Skin epidermis (tissue), 12 donors: ENCODE data around the gene BRD4.

Experiments
- H3K27ac ChIP-seq, 21 experiments: fragments of 200-600 bp; sonication (generic) in 11 of 21; one replicate each; pipeline ENCODE4 v1.5.0; 2020; ENCODE audit warnings: mild to moderate bottlenecking in 3 of 21, inconsistent platforms in 2 of 21, moderate library complexity in 2 of 21
- H3K4me3 ChIP-seq, 7 experiments: fragments of 200-600 bp; sonication (generic) in 2 of 7; one replicate each; pipeline ENCODE4 v1.5.0; 2020; ENCODE audit warnings: inconsistent platforms in 2 of 7, mild to moderate bottlenecking in 2 of 7, moderate library complexity in 1 of 7

Gene BRD4

DNA sequence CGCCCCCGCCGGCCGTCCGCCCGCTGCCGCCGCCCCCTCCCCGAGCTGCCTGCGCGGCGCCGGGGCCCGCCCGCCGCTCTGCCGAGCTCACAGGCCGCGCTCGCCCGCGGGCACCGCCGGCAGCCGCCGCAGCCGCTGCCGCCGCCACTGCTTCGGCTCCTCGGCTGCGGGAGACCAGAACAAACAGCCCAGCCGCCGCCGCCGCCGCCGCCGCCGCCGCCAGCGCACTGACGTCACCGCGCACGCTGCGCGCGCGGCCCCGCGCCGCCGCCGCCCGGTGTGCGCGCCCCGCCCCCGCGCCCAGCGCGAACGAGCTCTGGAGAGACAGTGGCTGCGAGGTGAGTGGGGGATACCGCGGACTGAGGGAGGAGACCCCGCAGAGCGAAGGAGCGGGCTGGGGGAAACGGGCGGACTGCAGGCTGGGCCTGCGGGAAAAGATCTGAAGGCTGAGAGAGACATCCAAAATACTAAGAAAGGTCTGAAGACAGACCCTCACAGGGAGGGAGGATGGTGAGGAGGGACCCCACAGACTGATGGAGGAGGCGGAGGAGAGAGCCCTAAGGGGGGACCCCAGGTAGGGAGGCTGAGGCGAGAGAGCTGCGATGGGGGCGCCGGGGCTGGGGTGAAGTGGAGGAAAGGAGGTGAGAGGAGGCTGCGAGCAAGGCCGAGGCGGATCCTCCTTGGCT, at the start of gene BRD4:
TSS of gene BRD4 (minus strand) at position 229 of the 686 bp plus-strand sequence. CDS start 59,440 bp downstream, outside the sequence.
- H3K4me3 ChIP-seq = peak within 1 kb of the TSS; percentile 74 to 98 (median 93)

DNA sequence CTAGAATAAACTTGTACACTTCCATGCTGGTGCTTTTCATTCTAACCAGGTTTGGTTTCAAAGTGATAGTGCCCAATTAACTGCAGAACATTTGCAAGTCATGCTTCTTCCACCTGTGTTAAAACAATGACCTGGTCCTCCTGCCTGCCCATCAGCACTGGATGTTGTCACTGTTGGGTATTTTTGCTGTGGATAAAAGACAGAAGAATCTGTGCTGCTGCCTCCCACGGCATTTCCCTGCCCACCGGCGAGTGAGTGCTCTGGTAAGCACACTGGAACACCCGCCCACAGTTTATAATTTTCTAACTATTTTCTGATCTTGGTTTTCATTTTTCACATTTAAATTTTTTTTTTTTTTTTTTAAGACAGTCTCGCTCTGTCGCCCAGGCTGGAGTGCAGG, 49.5 kb upstream of the BRD4 start:
- H3K4me3 ChIP-seq = no peak overlapping the region
- H3K27ac ChIP-seq = no peak overlapping the region

More for the DNA sequence above, at the start of gene BRD4:
- peak within 1 kb of the TSS; percentile 82 to 98 (median 92) for H3K27ac ChIP-seq

DNA sequence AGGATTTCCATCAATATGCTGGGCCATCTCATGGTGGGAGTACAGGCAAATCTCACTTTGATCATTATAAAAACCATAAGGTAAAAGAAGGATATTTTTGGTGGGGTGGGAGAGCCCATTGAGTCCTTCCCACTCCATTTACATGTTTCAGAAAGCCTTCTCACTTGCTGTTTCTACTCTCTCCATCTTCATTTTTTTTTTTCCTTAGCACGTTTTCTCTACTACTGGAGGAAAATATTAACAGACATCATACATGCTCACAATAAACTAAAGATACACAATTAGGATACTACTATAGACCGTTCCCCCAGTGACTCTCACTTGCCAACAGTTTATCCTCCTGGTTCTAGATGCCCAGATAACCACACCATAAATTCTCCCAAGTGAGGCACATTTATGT, 49.1 kb upstream of the BRD4 start:
- peak overlapping the region in 1 of 21 experiments; percentile 29 for H3K27ac ChIP-seq
- H3K4me3 ChIP-seq = no peak overlapping the region

DNA sequence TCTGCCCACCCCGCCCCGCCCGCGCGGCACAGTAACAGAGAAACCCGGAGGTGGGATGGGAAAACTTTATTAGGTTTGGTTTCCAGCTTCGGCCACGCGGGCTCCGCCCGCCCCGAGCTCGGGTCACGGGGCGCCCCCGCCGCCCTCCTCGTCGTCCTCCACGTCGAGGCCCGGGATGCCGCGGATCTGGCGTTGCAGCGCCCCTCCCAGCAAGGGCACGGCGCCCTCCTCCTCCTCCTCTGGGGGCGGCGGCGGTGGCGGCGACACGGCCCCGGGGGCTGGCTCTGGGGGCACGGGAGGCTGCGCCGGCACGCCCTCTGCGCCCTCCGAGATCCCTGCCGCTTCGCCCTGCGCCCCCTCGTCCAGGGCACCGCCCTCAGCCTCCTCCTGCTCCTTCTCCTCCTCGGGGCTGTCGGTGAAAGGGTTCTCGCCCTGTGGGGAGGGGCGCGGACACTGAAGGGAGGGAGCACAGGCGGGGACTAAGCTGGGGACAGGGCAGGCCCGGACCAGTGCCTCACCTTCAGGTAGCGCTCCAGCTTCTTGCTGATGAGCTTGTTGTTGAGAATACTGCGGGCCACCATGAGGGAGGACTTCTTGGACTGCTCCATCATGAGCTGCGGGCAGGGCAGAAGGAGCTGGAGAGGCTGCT, 47.8 kb upstream of the BRD4 start:
- peak overlapping the region; percentile 72 to 100 (median 87) for H3K4me3 ChIP-seq
- peak overlapping the region; percentile 23 to 100 (median 98) for H3K27ac ChIP-seq

DNA sequence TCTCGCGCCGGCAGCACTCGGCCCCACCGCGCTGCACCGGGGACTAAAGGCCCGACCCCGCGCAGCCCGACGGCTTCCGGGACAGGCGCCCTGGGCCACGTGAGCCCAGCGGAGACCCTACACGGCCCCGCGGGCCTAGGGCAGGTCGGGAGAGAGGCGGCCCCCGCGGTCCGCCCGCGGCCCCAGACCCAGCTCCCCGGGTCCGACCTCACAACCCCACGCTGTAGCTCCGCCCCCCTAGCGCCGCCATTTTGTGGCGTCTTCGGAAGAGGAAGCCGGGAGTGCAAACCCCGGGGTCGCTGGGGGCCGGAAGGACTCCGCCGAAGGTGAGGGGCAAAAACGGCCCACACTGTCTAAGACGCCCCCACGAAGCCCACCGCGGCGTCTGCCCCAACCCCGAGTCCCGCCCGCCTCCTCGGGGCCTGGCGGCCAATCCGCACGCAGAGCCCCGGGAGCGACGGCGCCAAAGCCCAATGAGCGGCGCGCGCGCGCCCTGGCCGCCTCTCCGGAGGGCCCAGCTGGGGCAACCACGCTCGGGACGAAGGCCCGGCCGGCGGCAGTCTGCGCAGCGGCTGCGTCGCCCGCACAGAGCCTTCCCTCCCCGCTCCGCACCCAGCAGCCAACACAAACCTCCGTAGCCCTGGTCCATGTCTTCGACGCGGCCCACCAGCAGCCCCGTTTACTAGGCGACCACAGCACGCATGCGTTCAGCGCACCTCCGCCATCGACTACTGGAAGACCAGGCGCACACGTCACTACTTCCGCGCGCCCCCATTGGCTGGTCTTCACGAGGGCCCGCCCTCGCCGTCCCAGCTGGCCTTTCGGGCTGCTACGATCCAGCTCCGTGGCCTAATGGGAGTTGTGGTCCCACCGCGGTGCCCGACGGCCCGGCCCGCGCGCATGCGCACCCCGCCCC, 47.0 kb upstream of the BRD4 start, which contains the start of gene AKAP8:
TSS of gene AKAP8 (minus strand) at position 705 of the 916 bp plus-strand sequence. CDS start at position 649, 56 bp downstream.
- Histone ChIP-seq H3K4me3 (peak within 1 kb of the TSS; percentile 72 to 100 (median 87)), H3K27ac (peak within 1 kb of the TSS; percentile 84 to 100 (median 98))

DNA sequence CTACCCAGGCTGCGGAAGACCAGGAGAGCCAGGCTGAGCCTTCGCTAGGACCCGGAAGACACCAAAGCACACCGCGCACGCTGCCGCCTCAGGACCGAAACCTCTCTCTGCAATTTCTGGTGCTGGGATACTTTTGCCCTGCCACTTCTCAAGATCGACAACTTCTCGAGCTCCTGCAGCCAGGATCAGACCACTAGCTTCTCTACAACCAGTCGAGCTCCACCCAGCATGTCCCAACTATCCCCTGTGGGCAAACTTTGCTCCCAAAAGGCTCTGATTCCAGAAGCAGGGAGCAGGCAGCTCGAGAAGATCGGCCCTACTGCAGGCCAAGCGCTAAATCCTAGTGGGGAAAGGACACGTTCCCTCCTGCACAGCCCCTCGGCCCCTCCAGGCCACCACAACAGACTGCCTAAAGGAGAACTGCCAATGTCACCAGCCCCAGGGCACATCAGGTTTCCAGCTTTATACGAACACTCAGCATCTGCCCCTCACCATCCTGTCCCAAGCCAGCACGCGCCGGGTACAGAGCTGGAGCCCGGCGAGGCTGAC, 46.3 kb upstream of the BRD4 start:
- Histone ChIP-seq H3K4me3 (peak overlapping the region; percentile 72 to 100 (median 87)), H3K27ac (peak overlapping the region; percentile 84 to 100 (median 98))

DNA sequence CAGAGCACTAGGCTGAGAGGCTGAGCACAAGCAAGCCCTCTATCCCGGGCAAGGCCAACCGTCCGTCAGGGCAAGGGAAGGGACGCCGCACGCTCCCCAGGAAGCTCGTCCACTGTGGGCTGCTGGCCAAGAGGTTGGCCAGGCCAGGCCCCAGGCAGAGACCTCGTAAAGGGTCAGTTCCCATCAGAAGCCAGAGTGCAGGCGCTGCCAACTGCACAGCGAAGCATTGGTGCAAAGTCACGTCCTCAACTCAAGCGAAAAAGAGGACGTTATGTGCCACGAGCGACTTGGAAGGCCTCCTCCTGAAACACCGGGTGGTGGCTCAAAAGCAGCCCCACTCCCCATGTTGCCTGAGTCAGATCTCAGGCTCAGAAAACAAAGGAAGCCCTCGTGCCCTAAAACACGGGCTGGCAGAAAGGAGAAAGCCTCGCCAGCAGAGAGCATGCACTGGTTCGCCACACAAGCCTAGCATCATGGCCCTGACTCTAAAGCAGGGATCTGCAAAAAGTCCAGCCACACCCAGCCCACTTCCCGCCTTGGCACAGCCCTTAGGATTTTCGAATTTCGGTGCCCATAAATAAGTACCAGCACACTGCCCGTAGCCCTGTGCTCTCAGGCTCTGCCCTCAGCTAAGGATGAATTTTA, 42.6 kb upstream of the BRD4 start:
- Histone ChIP-seq H3K4me3 (no peak overlapping the region), H3K27ac (peak overlapping the region in 9 of 21 experiments; percentile 6 to 72 (median 32))

DNA sequence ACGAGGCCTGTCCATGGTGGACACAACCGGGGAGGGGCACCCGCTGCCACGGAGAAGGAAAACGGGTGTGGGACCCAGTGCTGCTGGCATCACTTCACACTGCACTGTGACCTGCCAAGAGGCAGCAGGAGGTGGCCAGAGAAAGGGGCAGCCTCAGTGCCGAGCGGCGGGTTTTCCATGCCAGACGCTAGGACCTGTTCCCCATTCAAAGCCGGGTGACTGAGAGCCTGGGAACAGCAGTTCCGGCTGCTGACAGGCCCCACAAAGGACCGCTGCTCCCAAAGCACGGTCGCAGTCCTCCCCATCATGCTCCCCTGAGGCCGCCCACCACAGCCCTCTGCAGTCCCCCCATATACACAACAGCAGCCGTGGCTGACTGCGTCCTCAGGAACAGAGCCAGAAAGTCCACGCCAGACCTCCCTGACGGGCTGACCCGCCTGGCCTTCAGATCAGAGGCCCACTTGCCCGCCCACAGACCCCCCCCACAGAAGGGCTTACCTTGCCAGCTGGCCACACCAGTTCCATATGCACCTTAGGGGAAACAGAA, 41.8 kb upstream of the BRD4 start:
- Histone ChIP-seq H3K27ac (peak overlapping the region in 10 of 21 experiments; percentile 8 to 72 (median 32)), H3K4me3 (no peak overlapping the region)

DNA sequence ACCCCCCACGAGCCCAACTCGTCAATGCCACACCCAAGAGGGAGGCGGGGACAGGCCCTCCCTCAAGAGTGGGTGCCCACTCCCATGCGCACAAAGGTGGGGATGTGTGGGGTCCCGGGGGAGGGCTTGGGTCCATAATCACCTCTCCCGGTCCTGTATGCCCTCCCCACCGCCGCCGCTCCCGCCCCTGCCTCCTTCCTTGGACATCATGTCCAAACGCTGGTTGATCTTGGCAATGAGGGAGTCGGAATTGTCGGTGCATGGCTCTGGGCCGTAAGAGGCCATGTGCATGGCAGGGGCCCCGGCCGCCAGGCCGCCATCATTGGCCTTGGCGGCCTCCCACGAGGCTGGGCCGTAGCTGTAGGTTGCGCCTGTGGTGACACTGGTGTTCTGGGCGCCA, 41.3 kb upstream of the BRD4 start:
- H3K27ac ChIP-seq = peak overlapping the region in 4 of 21 experiments; percentile 4 to 72 (median 52)

DNA sequence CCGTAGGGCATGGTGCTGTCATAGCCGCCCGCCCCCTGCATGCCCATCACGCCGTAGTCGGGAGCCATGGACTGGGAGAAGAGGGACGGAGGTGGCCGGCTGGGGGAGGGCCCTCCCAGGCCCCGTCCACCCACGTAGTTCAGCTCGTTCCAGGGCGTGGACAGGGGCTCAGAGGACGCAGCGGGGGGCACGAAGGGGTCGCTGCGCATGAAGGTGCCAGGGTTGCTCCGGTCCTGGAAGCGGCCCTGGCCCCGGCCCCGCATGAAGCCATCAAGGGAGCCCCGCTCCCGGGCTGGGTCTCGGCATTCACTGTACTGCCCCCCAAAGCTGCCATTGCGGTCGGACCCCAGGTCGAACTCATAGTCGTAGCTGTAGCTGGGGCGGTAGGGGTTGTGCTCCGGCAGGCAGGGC, 40.6 kb upstream of the BRD4 start:
- H3K4me3 ChIP-seq = no peak overlapping the region
- no peak overlapping the region for H3K27ac ChIP-seq

More for the DNA sequence above, 41.3 kb upstream of the BRD4 start:
- H3K4me3 ChIP-seq = no peak overlapping the region

DNA sequence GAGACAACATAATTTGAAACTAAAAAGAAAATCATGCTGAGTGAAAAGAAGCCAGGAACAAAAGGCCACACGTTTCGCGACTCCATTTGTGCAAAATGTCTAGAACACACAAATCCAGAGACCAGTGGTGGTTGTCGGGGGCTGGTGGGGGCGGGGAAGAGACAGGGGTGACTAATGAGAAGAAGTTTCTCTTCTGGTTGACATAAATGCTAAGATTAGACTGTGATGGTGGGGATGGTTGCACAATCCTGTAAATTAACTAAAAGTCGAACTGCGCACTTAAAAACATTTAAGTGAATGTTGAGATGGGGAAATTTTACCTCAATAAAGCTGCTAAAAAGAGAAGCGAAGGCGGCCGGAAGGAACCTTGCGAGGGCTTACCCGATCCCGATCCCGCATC, 40.1 kb upstream of the BRD4 start:
- Histone ChIP-seq H3K27ac (no peak overlapping the region), H3K4me3 (no peak overlapping the region)

DNA sequence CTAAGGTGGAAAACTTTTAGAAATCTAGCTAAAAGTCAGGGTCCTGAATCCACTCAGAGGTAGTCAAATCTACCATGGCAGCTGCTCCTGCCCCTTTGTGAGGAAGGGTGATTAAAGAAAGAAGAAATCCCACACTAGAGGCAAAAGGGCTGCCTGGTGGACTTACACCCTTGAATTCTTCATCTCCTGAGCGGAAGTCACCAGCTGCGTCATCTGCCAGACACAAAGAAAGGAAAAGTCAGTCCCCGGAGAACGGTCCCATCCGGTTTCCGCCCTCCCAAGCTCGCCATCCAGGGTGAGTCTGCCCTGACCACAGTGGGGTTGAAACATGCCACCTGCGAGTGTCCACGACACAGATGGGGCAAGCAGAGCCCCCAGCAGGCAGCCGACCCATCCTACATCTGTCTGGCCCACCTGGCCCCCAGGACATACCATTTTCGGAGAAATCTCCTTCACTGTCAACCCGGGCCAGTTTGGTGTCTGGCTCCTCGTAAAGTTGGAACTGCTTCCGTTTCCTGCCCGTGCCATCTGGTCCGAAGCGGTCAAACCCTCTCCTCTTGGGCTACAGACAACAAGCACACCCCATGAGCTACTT, 39.5 kb upstream of the BRD4 start:
- no peak overlapping the region for H3K4me3 ChIP-seq
- no peak overlapping the region for H3K27ac ChIP-seq

DNA sequence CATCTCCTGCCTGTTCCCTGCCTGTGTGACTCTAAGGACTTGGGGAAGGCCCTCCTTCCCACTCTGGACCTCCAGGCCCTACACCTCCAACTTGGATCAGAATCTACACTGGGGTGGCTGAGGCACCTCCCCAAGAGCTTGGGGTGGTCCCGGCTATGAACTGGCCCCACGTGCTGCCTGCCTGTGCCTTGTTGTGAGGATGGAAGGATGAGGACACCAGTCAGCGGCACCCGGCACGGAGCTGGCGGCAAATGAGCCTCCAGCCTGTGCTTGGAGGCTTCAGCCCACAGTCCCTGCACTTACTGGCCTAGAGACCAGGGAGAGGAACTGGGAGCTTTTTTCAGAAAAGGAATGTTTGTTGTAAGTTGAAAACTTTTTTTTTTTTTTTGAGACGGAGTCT, 38.8 kb upstream of the BRD4 start:
- H3K4me3 ChIP-seq = no peak overlapping the region
- H3K27ac ChIP-seq = no peak overlapping the region

DNA sequence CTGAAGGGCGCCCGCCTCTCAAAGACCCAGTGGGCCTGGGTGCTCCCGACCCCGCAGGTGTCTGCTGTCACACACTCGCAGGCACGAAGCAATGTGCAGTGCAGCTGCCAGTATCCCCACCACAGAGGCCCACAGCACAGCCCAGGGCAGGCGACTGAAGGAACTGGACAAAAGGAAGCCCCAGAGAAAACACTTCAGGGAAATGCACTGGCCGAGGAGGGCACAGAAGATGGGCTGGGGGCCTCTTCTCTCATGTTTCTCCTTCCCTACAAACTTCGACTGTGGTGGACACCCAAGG, 37.2 kb upstream of the BRD4 start:
- Histone ChIP-seq H3K4me3 (no peak overlapping the region), H3K27ac (no peak overlapping the region)

DNA sequence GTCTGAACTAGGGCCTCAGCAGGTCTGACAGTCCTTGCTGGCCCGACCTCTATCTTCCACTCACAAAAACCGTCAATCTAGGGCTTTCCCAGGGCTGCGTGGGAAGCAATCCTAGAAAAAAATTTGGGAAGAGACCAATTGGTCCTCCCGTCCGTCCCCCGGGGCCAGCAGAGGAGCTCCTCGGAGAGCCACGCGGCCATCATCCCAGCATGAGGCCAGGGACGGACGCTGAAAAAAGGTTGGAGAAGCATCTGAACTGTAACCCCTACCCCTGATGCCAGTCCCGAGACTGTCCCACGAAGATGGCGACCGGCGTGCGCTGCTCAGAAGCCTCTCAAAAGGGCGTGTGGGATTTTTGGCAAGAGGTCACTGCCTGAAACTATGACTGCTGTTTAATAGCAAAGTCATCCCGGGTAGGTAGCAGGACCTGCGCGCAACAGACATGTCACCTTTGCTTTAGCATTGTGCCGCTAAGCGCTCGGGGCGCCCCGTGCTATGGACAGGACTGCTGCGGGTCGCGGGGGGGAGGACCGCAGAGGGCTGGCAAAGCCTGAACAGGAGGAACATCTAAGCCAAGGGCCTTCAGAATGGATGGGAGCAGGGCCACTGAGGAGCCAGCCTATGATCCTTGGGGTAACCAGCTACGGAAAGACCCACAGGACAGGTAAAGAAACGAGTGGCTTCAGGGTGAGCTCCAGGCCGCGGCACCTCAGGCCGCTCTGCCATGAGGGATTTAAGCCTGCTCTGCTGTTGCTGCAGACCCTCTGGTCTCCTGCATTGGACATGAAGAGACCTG, 36.7 kb upstream of the BRD4 start:
- Histone ChIP-seq H3K27ac (no peak overlapping the region), H3K4me3 (no peak overlapping the region)

DNA sequence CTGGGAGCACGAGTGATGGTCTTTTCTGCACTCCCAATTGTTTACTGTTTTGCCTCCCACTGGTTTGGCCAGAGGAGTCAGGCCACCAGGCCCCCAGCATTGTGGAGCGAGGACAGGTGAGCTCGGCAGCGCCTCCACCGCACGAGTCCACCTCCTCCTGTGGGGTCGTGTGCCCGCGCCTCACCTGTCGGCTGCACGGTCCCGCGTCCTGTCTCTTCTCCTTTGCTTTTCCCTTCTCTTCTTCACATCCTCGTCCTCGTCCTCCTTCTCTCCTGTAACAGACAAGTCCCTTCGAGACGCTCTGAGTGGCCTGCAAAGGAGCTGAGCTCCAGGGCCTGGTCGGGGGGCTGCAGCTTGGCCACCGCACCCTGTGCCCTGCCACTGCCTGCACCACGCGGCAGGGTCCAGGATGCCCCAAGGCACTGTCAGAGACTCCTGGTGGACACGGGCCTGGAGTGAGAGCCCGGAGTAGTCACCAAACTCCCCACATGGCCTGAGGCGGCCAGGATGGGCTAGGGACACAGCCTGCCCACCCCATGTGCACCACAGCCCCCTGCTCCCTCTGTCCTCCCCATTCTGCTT, 35.8 kb upstream of the BRD4 start:
- Histone ChIP-seq H3K27ac (no peak overlapping the region), H3K4me3 (no peak overlapping the region)

DNA sequence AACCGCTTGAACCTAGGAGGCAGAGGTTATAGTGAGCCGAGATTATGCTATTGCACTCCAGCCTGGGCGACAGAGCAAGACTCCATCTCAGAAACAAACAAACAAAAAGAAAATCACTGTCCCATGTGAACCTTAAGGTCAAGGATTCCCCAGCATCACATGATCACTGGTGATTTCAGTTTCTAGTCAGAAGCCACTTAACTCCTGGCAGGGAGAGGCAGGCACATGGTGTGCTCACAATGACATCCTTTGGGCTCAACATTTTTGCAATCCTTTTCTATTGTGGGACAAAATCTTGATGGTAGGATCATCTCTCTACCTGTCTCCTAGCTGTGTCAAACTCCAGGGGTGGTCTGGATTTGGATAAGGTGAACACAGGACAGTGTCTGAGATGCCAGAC, 35.1 kb upstream of the BRD4 start:
- no peak overlapping the region for H3K27ac ChIP-seq

DNA sequence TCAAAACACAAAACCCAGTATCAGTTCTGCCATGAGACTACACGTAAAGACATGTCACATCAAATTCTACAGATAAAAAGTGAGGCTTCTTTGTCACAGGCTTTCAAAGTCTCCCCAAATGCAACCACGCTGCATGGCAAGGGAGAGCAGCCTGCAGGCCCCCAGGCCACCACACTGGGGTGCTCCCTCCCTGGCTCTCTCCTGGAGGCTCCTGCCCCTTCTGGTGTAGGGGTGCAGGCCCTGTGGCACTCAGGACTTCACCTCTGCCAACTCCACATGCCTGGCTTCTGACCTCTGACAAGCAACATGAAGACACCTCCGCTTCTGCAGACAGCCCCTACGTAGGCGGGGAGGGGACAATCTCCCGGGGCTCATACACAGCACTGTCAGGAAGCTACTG, 32.9 kb upstream of the BRD4 start:
- no peak overlapping the region for H3K27ac ChIP-seq
- no peak overlapping the region for H3K4me3 ChIP-seq

More for the DNA sequence above, 35.1 kb upstream of the BRD4 start:
- no peak overlapping the region for H3K4me3 ChIP-seq
